ENCODE data around the gene NCKAP1. TPM values are rescaled to one million over a fixed set of nuclear protein-coding genes. Genes with fewer than 3 reads are reported as not detected.

NCKAP1 gene
- total RNA-seq, 1 donor: 236 TPM

- peak; percentile 61 for DNase-seq (ENCODE audit: low read depth)
- no peak overlapping the region for H3K4me3 ChIP-seq (ENCODE audit: low read depth, low read length)
- TF ChIP-seq CTCF (IDR thresholded peaks at IDR 0.05; ENCODE audit: insufficient read depth, low read depth, low read length): peak; percentile 48
Observed at GRCh38 chr2:182980115-182980514, 58.1 kb downstream of the NCKAP1 start.

GRCh38 chr2:182977463-182977862 is 60.8 kb downstream of the NCKAP1 start:
- no peak overlapping the region for H3K4me3 ChIP-seq (ENCODE audit: low read depth, low read length)
- no peak for DNase-seq (ENCODE audit: low read depth)

GRCh38 chr2:182973441-182974352 is 64.6 kb downstream of the NCKAP1 start:
- no peak for TF ChIP-seq CTCF (IDR thresholded peaks at IDR 0.05; ENCODE audit: insufficient read depth, low read depth, low read length)
- DNase-seq (ENCODE audit: low read depth): no peak

More at GRCh38 chr2:182977463-182977862, 60.8 kb downstream of the NCKAP1 start:
- TF ChIP-seq CTCF (IDR thresholded peaks at IDR 0.05; ENCODE audit: insufficient read depth, low read depth, low read length): no peak

GRCh38 chr2:182972548-182972942 is 65.7 kb downstream of the NCKAP1 start:
- no peak for DNase-seq (ENCODE audit: low read depth)
- no peak overlapping the region for H3K4me3 ChIP-seq (ENCODE audit: low read depth, low read length)
- no peak for TF ChIP-seq CTCF (IDR thresholded peaks at IDR 0.05; ENCODE audit: insufficient read depth, low read depth, low read length)

More at GRCh38 chr2:182973441-182974352, 64.6 kb downstream of the NCKAP1 start:
- H3K4me3 ChIP-seq (ENCODE audit: low read depth, low read length): no peak overlapping the region

- TF ChIP-seq CTCF (IDR thresholded peaks at IDR 0.05; ENCODE audit: insufficient read depth, low read depth, low read length): no peak
- no peak for DNase-seq (ENCODE audit: low read depth)
- H3K4me3 ChIP-seq (ENCODE audit: low read depth, low read length): no peak overlapping the region
Observed at GRCh38 chr2:182971820-182972547, 66.3 kb downstream of the NCKAP1 start.

GRCh38 chr2:182970486-182970885 is 67.8 kb downstream of the NCKAP1 start:
- TF ChIP-seq CTCF (IDR thresholded peaks at IDR 0.05; ENCODE audit: insufficient read depth, low read depth, low read length): no peak
- H3K4me3 ChIP-seq (ENCODE audit: low read depth, low read length): no peak overlapping the region
- DNase-seq (ENCODE audit: low read depth): no peak

All from fibroblast of villous mesenchyme (primary cell).